NCI-H128 (cell line): ENCODE results near the gene RIOX2.

Source experiments
- DNase-seq: peaks from one replicate; lab custom pipeline; 2025; ENCODE audit not compliant: unreplicated experiment; lab: John Stamatoyannopoulos, UW

The RIOX2 gene

GRCh38 chr3:97990624-97991292 lies 18.5 kb upstream of the RIOX2 start:
- DNase-seq: no peak

- DNase-seq: no peak
Observed at GRCh38 chr3:97988784-97989568, 16.7 kb upstream of the RIOX2 start.

- no peak for DNase-seq
Observed at GRCh38 chr3:97987306-97987705, 15.1 kb upstream of the RIOX2 start.

GRCh38 chr3:97983933-97984491 lies 11.8 kb upstream of the RIOX2 start:
- no peak for DNase-seq

GRCh38 chr3:97981886-97982285 lies 9.7 kb upstream of the RIOX2 start:
- DNase-seq: no peak

- no peak for DNase-seq
Observed at GRCh38 chr3:97979610-97980009, 7.4 kb upstream of the RIOX2 start.

- DNase-seq: no peak
Observed at GRCh38 chr3:97975466-97975865, 3.2 kb upstream of the RIOX2 start.

- DNase-seq: no peak
Observed at GRCh38 chr3:97974996-97975395, 2.8 kb upstream of the RIOX2 start.

GRCh38 chr3:97972976-97973375 lies 745 bp upstream of the RIOX2 start:
- no peak for DNase-seq

GRCh38 chr3:97970956-97971620 lies 1.1 kb downstream of the RIOX2 start:
- no peak for DNase-seq

- DNase-seq: no peak
Observed at GRCh38 chr3:97970156-97970555, 2.1 kb downstream of the RIOX2 start.

- DNase-seq: no peak
Observed at GRCh38 chr3:97969541-97969940, 2.7 kb downstream of the RIOX2 start.

GRCh38 chr3:97968376-97968775 lies 3.9 kb downstream of the RIOX2 start:
- DNase-seq: no peak

GRCh38 chr3:97967966-97968365 lies 4.3 kb downstream of the RIOX2 start:
- DNase-seq: no peak

- DNase-seq: no peak
Observed at GRCh38 chr3:97960993-97961766, 11.1 kb downstream of the RIOX2 start.

- no peak for DNase-seq
Observed at GRCh38 chr3:97960551-97960950, 11.7 kb downstream of the RIOX2 start.

GRCh38 chr3:97959872-97960271 lies 12.4 kb downstream of the RIOX2 start:
- no peak for DNase-seq

GRCh38 chr3:97958796-97959195 lies 13.4 kb downstream of the RIOX2 start:
- no peak for DNase-seq

- DNase-seq: no peak
Observed at GRCh38 chr3:97958396-97958795, 13.8 kb downstream of the RIOX2 start.

- DNase-seq: no peak
Observed at GRCh38 chr3:97957617-97958311, 14.5 kb downstream of the RIOX2 start.
